HG03175 (cell line): ENCODE measurements around the gene KLC1.
"Not testable (repeated sequence)": the region's sequence is repeated elsewhere in the genome, so short reads cannot be mapped to it uniquely, and the experiment has no call there.

Source experiments
- ATAC-seq: cut with Tn5 transposase; IDR thresholded peaks from one replicate; pipeline ENCODE4 v1.9.1; 2021; ENCODE audit warnings: mild to moderate bottlenecking, moderate library complexity; ENCODE audit not compliant: unreplicated experiment

The KLC1 gene

DNA sequence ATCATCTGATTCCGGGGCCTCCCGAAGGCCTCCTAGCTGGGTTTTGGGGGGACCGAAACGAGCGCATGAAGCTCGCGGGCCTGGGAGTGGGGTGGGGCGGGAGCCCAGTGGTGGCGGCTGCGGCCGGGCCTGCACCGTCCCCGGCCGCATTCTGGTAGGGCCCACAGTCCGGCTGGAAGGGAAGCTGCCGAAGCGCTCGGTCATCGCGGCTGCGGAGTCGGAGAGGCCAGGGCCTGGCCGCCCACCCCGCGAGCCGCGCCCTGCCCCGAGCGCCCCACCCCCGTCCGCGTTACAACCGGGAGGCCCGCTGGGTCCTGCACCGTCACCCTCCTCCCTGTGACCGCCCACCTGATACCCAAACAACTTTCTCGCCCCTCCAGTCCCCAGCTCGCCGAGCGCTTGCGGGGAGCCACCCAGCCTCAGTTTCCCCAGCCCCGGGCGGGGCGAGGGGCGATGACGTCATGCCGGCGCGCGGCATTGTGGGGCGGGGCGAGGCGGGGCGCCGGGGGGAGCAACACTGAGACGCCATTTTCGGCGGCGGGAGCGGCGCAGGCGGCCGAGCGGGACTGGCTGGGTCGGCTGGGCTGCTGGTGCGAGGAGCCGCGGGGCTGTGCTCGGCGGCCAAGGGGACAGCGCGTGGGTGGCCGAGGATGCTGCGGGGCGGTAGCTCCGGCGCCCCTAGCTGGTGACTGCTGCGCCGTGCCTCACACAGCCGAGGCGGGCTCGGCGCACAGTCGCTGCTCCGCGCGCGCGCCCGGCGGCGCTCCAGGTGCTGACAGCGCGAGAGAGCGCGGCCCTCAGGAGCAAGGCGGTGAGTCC, at the start of gene KLC1:
TSS of gene KLC1 (plus strand) at position 528 of the 819 bp plus-strand sequence. CDS start 25,354 bp downstream, outside the sequence.
- peak; percentile 72 for ATAC-seq

DNA sequence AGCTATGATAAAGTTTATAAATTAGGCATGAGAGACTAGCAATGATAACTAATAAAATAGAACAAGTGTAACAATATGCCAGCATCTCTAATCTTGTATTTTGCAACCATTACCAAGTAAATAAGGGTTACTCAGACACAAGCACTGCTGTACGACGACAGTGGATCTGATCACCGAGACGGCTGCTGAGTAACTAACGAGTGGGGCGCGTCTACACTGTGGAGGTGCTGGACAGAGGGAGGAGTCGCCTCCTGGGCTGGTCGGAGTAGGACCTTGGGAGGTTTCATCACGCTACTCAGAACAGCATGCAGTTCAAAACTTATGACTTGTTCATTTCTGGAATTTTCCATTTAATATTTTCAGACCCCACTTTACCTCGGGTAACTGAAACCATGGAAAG, 47.8 kb upstream of the KLC1 start:
- no peak for ATAC-seq

DNA sequence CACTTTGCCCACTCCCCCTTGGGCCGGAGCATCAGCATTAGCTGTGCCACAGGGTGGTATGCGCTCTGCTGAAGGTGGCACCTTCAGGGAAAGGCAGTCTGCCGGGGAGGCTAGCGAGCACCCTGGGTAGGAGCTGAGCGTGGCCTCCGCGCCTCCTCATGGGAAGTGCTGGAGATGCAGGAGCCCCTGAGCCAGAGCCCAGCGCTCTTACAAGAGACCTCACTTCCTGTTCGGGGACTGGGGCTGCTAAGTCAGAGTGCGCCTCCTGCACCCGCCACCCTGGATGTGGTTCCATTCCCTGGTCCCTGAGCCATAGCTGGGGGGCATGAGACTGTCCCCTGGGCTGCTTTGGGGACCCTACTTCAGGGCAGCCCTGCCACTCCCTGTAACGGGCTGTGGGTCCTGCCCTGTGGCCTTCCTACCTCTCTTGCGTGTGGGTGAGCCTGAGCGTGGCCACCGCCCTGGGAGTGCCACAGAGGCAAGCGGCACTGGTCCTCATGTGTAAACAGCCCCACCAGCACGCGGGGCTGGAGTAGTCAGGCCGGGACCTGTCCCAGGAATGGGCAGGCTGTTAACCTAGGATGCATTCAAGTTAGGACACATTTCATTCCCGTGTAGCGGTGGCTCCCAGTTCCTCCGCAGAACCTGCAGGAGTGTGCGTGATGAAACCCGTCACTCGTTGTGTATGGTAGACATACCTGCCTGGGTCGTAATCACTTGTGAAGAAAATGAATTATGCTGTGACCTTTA, 46.9 kb upstream of the KLC1 start:
- no peak for ATAC-seq

- ATAC-seq: no peak
These were observed 44.6 kb upstream of the KLC1 start for GRCh38 chr14:103584326-103584915.

GRCh38 chr14:103593577-103593976, 35.4 kb upstream of the KLC1 start:
- peak; percentile 97 for ATAC-seq

DNA sequence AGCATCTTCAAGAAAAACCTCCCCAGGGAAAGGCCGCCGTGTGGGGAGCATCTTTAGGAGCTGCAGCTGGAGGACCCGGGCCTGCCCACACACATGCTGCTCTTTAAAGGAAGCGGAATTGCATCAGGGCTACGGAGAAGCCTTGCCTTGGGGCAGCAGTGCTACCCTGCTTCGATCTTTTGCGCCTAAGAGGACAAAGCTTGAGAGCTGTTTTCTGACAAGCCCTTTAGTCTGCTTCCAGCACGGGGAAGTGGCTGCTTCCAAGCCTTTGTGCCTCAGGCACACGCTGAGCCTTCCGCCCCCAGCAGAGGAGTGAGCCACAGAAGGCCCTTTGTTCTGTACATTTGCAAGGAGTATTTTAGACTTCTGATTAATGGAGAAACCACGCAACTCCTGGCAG, 34.7 kb upstream of the KLC1 start:
- ATAC-seq: no peak

GRCh38 chr14:103597623-103598377, 31.2 kb upstream of the KLC1 start:
- no peak for ATAC-seq

DNA sequence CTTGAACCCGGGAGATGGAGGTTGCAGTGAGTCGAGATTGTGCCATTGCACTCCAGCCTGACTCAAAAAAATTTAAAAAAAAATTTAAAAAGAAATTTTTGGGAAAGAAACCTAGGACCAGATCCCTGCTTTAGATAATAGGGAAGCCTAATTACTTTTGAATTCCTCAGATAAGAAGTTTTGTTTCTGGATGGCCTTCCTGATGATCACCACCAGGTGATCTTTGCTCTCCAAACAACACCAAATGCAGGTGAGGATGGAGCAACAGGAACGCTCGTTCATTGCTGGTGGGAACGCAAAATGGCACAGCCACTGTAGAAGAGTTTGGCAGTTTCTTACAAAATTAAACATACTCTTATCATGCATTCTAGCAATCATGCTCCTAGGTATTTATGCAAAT, 28.5 kb upstream of the KLC1 start:
- ATAC-seq: no peak

GRCh38 chr14:103604620-103605019, 24.4 kb upstream of the KLC1 start:
- no peak for ATAC-seq

DNA sequence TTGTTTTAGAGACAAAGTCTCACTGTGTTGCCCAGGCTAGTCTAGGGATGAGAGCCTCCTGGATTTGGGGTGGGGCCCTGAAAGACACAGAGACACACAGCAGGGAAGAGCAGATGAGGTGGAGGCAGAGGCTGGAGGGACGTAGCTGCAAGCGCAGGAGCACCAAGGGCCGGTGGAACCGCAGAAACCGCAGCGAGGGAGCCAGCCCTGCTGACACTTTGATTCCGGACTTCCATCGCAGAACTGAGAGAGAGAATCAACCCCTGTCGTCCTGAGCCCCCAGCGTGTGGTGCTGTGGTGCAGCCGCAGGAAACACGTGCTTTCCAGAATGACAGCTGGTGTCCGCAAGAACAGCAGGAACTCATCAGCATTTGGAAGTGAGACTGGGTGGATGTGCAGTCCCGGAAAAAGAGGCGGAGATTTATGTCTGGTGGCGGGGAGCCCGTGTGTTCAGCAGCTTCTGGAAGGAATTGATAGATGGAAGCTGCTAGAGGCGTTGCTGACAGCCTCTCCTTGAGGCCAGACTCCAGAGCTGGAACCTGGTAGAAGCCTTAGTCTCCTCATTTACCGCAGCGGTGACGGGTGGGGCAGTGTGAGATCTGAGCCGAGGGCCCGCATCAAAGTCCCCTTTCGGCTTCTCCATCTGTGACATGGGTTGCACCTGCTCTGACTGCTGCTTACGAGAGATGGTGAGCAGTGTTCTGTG, 21.9 kb upstream of the KLC1 start:
- peak; percentile 62 for ATAC-seq

DNA sequence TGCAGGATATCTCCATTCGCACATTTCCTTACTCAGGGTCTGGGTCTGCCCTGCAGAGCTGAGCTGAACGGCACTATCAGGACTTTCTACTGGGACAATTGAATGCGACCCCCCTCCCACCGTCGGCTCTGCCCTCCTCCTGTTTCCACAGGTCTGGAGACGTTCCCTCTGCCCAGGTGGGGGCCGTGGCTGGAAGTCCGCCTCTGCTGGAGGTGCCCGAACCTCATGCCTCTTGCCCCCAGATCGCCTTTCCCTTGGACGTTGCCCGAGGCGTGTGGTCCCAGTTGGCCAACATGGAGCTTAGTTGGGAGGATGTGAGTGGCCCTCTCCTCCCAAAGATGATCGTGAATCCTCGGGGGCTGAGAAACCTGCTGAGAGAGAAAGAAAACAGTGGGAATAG, 21.2 kb upstream of the KLC1 start:
- ATAC-seq: no peak

DNA sequence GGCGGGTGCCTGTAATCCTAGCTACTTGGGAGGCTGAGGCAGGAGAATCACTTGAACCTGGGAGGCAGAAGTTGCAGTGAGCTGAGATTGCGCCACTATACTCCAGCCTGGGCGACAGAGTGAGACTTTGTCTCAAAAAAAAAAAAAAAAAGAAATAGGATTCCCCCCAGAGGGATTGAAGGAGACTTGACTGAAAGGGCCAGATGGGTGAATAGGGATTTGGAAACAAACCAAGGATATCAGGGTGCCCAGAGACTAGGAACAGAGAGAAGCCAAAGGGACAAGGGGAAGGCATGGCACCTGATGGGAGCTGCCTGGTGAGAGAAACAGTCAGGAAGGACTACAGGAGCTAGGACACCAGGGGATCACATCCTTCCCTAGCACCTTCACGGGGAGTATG, 19.9 kb upstream of the KLC1 start:
- ATAC-seq: not testable (repeated sequence)

DNA sequence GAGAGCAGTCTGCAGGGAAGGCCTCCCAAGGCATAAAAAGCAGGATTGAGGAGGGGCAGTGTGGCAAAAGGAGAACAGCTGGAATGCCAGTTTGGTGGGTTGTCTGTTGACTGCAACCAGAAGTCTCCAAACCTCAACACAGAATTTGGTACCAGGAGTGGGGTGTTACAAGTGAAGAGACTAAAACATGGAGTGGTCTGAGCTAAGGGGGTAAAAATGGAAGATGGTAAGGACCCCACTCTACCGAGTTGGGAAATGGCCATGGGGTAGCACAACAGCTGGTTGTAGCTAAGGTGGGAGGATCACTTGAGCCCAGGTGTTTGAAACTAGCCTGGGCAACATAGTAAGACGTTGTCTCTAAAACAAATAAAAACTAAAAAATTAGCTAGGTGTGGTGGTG, 17.8 kb upstream of the KLC1 start:
- ATAC-seq: no peak

GRCh38 chr14:103613517-103613916, 15.5 kb upstream of the KLC1 start:
- no peak for ATAC-seq

DNA sequence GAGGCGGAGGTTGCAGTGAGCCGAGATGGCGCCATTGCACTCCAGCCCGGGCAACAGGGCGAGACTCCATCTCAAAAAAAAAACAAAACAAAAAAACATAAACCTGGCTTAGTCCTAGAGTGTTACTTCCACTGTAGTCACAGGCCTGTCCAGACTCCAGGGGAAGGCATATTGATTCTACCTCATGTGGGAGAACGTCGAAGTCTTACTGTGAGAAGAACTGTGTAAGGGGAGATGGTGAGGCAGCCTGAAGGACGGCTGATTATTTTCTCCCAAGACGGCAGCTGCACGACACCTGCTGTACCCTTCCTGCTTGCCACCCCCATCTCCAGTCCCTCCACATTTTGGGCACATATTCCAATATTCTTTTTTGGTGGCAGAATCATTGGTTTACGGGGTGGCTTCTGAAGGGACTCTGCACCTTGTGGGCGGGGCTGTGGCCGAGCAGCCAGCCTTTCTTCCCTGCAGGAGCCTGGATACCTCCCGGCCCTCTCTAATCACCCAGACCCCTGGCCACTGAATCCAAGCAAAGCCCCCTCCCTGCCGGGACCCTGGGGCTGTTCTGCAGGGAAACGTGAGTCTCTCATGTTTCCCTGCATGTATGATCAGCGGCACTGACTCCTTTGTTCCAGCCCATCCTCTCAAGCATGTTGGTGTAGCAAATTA, 12.2 kb upstream of the KLC1 start:
- no peak for ATAC-seq

- ATAC-seq: no peak
These were observed 10.0 kb upstream of the KLC1 start for GRCh38 chr14:103619057-103619456.

GRCh38 chr14:103621860-103622259, 7.2 kb upstream of the KLC1 start:
- no peak for ATAC-seq

DNA sequence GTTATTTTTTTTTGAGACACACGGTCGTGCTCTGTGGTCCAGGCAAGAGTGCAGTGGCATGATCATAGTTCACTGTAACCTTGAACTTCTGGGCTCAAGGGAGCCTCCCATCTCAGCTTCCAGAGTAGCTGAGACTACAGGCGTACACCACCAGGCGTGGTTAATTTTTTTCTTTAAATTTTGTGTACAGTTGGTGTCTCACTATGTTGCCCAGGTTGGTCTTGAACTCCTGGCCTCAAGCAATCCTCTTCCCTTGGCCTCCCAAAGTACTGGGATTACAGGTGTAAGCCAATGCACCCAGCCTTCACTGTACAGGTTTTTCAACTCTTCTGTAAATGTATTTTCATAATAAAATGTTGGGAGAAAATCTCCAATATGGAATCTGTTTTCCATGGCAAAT, 5.7 kb upstream of the KLC1 start:
- ATAC-seq: no peak

DNA sequence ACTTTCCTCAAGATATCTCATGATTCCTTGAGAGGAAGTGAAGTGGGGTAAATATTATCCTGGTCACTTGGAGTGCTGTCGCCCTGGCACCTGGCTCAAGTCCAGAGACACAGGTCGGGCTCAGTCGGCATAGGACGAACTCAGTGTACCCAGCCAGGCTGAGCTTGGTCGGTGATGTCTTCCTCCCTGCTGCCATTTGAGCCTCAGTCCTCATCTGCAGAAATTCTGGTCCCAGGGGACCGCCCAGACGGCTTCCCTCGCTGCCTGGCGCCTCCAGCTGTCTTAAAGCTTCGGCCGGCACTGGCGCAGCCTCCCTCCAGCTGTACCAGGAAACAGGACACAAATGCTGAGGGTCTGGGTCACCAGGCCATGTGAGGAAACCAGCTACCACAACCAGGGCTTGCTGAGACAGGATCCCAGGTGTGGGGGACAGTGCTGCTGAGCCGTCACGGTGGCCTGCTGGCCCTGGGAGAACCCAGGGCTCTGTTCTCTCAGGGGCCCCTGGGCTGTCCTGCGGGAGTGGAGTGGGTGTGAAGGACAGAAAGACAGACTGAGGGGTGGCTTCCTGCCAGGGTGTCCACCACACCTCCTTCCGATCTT, 5.0 kb upstream of the KLC1 start:
- no peak for ATAC-seq

DNA sequence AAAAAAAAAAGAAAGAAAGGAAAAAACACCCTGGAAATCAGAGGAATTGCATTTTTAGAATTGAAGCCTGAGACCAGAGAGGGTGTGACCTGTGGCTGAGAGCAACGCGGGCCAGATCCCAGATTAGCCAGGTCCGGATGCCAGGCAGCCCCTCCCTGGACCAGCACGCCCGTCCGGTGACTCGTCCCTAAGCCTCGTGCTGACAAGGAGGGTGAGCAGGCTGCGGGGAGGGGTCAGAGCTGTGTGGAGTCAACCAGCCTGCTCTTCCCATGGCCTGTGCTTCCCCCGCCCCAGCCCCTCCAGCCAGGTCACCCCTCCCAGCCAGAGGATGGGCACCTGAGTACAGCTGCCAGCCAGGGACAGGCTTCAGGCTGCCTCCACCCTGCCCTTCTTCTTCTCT, 4.2 kb upstream of the KLC1 start:
- no peak for ATAC-seq
